GM12875 (cell line): ENCODE data around the gene MITD1.
A peak's percentile ranks its signal among the peaks of the same experiment; 100 is the strongest.

ENCODE experiments used
- H3K4me3 ChIP-seq: one replicate; pipeline ENCODE4 v1.5.1; 2011; ENCODE audit warnings: low read depth, low read length, control low read depth
- TF ChIP-seq, protein P1 (sequence below): IDR thresholded peaks from 2 replicates; pipeline ENCODE4 v1.5.1; 2011; ENCODE audit warnings: low read depth, mild to moderate bottlenecking, control low read depth, inconsistent platforms, low read length, moderate library complexity, borderline replicate concordance; ENCODE audit not compliant: insufficient read depth

The MITD1 gene

DNA sequence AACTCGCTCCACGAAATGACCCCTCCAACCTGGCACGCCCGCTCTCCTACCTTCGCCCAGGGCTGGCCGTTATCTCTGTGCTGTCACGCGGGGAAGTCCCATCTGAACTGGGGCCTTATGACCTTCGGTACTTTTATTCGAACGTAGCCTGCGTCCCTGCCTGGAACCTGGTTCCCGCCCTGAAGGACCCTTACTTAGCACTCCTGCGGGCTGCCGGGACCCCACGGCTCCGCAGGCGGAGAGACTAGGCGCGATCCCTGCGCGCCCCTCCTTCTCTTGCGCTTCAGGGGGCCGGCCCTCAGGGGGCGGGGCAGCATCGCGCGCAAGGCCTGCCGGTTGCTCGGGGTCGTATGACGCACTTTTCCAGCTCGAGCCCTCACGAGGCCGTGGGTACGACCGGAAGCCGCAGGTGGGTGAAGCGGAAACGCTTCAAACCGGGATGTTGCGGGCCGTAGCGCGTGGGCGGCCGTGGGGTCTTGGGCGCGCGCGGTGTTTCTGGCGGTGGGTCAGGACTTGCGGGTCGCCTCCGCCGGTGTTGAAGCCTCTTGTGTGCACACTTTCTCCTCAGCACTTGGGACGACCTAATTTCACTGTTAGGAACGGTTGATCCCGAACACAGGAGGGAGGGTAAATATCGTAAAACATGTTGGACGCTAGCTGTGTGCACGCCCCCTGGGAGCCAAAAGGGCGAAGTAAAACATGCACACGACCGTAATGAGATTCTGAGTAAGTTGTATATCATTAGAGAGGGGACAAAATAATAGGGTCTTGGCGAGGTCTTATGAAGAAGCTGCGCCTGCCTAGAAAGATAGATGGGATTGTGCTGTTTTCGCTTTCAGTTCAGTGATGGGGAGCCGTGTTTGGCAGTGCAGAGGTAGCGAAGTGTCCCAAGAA is 26.0 kb downstream of the MITD1 start, which contains the start of the genes LIPT1 and TSGA10:
LIPT1 (plus strand) TSS at position 325 of the 894 bp plus-strand sequence. CDS start 6,991 bp downstream, outside the sequence.
TSGA10 (minus strand) TSS at position 300 of the 894 bp plus-strand sequence. CDS start 45,503 bp downstream, outside the sequence.
- TF ChIP-seq, protein P1, sequence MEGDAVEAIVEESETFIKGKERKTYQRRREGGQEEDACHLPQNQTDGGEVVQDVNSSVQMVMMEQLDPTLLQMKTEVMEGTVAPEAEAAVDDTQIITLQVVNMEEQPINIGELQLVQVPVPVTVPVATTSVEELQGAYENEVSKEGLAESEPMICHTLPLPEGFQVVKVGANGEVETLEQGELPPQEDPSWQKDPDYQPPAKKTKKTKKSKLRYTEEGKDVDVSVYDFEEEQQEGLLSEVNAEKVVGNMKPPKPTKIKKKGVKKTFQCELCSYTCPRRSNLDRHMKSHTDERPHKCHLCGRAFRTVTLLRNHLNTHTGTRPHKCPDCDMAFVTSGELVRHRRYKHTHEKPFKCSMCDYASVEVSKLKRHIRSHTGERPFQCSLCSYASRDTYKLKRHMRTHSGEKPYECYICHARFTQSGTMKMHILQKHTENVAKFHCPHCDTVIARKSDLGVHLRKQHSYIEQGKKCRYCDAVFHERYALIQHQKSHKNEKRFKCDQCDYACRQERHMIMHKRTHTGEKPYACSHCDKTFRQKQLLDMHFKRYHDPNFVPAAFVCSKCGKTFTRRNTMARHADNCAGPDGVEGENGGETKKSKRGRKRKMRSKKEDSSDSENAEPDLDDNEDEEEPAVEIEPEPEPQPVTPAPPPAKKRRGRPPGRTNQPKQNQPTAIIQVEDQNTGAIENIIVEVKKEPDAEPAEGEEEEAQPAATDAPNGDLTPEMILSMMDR = no peak
- H3K4me3 ChIP-seq = peak within 1 kb of the TSS; percentile 85

DNA sequence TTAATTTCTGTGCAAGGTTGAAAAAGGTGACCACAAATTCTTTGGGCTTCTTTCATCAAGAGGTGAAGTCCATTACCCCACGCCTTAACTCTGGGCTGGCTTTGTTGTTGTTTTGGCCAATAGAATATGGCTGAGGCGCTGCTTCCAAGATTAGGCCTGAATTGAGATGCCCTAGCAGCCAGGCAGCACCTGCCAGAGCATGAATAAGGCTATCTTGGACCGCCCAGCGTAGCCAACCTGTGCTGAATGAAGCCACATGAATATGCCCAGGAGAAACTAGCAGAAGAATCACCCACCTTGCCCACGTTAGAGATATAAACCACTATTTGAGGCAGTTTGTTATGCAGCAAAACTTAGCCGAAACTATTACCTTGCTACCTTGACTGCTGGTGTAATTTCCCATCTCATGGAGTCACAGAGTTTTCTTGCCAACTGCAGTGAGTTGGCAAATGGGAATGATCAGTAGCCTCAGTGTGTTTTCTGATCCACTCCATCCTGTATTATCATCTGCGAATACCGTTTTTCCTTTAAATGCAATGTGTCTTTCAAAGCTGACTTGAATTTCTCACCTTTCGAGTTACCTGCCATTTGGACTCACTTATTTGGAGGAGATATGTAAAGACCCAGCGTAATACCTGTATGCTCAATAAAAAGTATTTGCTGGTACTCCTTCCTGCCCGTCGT is 26.8 kb downstream of the MITD1 start:
- TF ChIP-seq, protein P1 = no peak
- peak overlapping the region; percentile 85 for H3K4me3 ChIP-seq

DNA sequence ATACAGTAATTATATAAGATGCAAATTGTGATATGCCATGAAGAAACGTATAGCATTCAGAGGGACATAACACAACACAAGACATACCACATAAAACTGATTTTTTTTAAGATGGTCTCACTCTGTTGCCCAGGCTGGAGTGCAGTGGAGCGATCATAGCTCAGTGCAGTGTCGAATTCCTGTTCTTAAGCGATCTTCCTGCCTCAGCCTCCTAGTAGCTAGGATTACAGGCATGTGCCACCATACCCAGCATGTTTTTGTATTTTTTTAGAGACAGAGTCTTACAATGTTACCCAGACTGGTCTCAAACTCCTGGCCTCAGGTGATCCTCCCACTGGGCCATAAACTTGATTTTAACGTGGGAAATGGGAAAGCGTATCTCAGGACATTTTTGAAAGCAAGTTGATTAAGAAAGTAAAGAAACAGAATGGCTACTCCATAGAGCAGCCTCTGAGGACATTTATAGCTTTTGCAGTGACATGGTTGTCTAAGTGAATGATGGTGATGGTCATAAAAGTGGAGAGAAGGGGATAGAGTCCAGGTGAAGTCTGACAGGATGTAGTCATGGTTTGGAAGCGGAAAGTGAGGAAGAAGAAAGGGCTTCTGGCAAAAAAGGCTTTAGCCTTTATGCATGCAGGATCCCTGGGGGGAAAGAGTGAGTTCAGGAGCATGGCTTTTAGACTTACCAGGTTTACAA is 28.5 kb downstream of the MITD1 start:
- TF ChIP-seq, protein P1 = no peak
- H3K4me3 ChIP-seq = no peak overlapping the region

DNA sequence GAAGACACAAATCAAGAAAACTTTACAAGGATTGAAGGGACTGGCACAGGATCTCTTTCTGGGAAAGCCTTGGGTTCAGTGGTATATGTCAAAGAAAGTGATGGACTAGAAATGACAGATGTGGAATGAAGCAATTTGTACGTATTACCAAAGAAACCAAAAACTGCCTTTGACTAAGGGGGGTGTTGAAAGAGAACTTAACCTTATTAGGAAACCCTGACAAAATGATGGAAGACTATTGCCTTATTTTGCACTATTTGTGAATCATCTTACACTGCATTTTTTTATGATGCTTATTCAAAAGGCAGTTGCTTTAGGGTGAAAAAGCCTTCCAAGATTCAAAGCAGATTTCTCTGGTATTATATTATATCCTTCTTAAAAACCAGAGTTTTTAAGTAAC is 30.2 kb downstream of the MITD1 start:
- no peak overlapping the region for H3K4me3 ChIP-seq
- TF ChIP-seq, protein P1 = no peak

DNA sequence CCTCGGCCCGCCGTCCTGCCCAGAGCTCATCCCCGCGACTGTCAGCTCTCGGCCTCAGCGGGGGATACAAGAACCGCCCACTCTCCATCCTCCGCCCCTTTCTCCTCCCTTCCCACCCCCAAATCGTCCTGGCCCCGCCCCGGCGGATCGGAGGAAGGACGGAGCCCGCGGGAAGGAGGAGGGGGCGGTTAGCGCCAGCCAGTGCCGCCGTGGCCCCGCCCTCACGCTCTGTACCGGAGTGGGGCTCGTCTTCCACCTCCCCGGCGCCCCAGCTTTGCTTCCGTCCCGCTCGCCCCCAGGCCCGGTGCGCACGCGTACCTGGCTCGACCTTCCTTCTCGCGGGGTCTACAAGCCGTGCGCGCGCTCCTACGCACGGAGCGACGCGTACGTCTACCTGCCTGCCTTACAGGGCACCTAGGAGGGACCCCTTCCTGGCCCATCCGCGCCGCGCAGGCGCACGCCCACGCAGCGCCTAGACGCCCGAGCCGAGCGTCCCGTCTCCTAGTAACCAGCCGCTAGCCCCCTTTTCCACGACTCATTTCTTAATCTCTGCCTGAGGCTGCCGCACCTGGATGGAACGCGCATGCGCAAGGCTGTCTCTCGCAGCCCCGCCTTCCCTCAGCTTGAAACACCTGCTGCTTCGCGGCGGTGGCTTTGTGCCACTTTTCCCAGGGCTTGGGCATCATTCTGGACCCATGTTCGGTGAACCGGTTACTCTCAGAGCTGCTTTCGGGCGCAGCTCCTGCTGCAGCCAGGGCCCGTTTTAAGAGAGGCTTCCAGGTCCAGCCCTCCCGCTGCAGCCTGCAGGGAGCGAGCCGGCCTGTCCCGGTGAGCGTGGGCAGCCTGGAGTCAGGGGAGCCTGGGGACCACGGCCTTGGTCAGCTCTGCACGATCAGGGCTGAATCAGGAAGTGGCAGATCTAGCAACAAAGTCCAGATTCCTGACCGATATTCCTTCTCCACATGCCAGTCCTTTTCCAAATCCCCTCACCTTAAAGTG is 39.4 kb downstream of the MITD1 start, which contains the start of gene C2orf15:
C2orf15 (plus strand) TSS at position 598 of the 999 bp plus-strand sequence. CDS start 8,852 bp downstream, outside the sequence.
- TF ChIP-seq, protein P1 = no peak
- peak within 1 kb of the TSS; percentile 76 for H3K4me3 ChIP-seq

DNA sequence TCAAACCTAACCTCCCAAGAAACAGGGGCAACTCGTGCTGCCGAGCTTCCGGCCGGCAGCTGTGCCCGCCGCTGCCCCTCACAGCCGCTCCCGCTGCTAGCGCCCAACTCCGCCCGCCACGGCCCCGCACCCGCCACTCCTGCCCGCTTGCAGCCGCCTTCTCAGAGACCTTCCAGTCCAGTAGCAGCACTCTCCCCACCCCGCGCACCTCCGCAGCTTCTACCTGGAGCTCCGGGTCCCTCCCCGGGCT is 40.1 kb downstream of the MITD1 start:
- TF ChIP-seq, protein P1 = no peak
- peak overlapping the region; percentile 76 for H3K4me3 ChIP-seq
